Ovary (tissue), 3 donors: ENCODE data around the gene PTF1A.

Source experiments
- CTCF ChIP-seq, 3 donors: fragments of 450-650 bp in 2 of 3; fragments of 200-600 bp in 1 of 3; IDR thresholded peaks; one replicate each; pipeline versions ENCODE4 v1.5.1 to v1.8.0; 2016 to 2022; ENCODE audit warnings: antibody characterized with exemption in 3 of 3, mild to moderate bottlenecking in 1 of 3
- EP300 ChIP-seq: sonication (generic); formaldehyde crosslinking; IDR thresholded peaks from one replicate; pipeline ENCODE4 v1.6.1; 2017; ENCODE audit warnings: antibody characterized with exemption
- donor health status: DM: no; HTN: no; CAD: no.

DNA sequence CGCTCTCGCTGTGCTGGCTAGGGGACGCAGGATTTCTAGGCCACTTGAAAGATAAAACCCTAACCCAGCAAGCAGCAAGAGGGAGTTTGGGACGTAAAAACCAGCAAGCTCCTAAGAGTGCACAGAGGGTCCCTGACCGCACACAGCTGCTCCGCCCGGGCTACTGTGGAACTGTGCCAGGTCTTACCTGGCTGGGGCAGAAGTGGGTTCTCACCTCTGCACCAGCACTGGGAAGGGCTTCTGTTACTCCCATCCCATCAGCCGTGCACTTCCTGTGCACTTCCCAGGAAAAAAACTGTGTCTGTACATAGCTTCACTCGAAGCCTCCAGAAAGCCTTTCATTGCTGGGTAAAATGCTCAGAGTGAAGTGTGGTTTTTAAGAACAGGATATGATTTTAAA, 45.9 kb upstream of the PTF1A start:
- TF ChIP-seq EP300 (no peak), CTCF (IDR thresholded peaks at IDR 0.05) (no peak)
